GM12872 (cell line): Measurements from ENCODE around the gene CLTCL1.

Source experiments
- TF ChIP-seq, protein P1 (sequence below): IDR thresholded peaks from 3 replicates; pipeline ENCODE4 v1.5.1; 2011; ENCODE audit warnings: low read depth, mild to moderate bottlenecking, low read length, moderate library complexity; ENCODE audit not compliant: insufficient read depth

CLTCL1 gene

GRCh38 chr22:19201130-19201868 lies 90.2 kb downstream of the CLTCL1 start:
- TF ChIP-seq, protein P1, sequence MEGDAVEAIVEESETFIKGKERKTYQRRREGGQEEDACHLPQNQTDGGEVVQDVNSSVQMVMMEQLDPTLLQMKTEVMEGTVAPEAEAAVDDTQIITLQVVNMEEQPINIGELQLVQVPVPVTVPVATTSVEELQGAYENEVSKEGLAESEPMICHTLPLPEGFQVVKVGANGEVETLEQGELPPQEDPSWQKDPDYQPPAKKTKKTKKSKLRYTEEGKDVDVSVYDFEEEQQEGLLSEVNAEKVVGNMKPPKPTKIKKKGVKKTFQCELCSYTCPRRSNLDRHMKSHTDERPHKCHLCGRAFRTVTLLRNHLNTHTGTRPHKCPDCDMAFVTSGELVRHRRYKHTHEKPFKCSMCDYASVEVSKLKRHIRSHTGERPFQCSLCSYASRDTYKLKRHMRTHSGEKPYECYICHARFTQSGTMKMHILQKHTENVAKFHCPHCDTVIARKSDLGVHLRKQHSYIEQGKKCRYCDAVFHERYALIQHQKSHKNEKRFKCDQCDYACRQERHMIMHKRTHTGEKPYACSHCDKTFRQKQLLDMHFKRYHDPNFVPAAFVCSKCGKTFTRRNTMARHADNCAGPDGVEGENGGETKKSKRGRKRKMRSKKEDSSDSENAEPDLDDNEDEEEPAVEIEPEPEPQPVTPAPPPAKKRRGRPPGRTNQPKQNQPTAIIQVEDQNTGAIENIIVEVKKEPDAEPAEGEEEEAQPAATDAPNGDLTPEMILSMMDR = no peak

DNA sequence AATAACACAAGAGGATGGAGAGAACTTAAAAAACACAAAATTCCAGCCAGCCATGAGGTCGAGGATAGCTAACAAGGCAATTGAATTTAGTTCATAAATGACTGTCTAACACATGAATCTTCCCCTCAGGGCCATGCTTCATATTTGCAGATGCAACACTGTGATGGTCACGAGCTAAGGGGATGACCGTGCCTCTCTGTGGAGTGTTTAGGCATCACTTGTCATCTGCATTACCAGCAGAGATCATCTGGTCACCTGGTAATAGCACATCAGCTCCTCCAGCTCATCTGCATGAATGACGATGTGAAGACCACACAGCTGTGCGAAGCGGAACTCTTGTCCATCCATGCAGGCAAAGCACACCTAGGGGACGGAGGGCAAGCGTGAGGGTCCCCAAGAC lies 92.0 kb downstream of the CLTCL1 start:
- TF ChIP-seq, protein P1 = no peak

GRCh38 chr22:19197997-19198865 lies 93.3 kb downstream of the CLTCL1 start:
- TF ChIP-seq, protein P1 = no peak

DNA sequence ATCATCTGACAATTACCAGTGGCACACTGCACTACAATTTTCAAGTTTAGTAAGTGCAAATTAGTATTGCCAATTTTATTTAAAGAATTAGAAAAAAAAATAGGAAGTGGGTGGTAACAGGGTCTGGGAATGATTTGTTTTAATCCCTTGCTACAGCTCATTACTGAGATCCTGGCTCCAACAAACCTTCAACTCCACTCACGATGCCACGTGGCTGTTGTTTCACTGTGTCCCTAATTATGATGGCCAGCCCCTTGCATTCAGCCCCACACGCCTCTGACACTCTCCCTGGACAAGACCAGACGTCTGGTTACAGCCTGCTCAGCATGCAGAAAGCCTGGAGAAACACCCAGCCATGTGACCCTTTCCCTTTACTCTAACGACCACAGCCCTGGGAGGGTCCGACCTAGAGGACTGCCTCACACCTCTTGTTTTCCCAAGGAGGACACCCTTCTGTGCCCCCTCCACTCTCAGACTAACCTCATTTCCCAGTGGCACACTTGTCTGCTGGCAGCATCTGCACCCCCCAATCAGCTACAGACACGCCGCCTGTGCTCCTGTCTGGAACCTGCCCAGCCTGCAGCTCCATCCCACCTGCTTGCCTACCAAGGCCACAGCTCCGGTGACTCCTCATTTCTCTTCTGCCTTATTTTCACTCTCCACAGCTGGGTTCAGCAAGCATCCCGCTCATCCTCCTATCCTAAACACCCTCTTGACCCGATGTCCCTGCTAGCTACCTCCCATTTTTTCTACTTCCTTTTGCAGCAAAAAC lies 94.5 kb downstream of the CLTCL1 start:
- TF ChIP-seq, protein P1 = no peak

- TF ChIP-seq, protein P1 = no peak
Measured at GRCh38 chr22:19195796-19196731, 95.5 kb downstream of the CLTCL1 start.

DNA sequence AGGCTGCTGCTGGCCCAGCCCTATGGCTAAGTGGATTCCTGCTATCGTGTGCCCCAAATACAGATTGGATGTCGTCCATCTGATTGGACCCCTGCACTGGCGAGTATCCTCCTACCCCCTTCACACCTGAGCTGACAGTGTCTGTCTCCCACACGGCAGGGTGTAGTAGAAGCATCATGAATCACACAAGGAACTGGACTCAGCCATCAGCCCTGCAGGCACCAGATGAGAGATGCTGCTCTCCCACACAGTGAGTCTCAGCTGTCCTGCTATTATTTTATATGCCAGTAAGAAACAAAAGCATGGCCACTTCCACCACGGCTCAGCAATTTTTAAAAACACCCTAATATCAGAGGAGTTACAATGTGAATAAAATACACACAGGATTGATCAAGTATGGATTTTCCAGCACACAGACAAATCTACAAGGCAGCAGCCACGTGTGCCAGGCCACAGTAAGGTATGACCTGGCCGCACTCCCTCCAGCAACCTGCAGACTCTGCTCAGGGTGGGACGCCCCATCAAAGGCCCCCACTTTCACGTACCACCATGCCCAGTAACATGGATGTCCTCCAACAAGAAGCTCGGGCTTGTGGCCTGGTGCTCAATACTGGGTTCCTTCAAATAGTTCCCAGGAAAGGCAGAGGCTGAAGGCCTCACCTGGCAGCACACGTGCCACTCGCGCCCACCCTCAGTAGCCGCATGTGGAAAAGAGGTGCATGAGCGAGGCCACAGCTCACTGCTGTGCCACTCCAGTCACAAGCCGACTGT lies 96.6 kb downstream of the CLTCL1 start:
- TF ChIP-seq, protein P1 = no peak
